HL-60/S4 treated with retinoic acid at 250 ng/mL for 4 days and 3 days (cell line): ENCODE results near the gene IDUA.
"Not testable (repeated sequence)": the region's sequence is repeated elsewhere in the genome, so short reads cannot be mapped to it uniquely, and the experiment has no call there.

ENCODE experiments used
- in situ Hi-C: fragments of 300-500 bp; cut with MboI; formaldehyde crosslinking; loops from 2 replicates; pipeline ENCODE4 v1.7.0; 2022; ENCODE audit warnings: low sequenced_read_pairs

The IDUA gene

GRCh38 chr4:999240-999863, 12.5 kb downstream of the IDUA start:
- in situ Hi-C loops, result not testable (repeated sequence)

- in situ Hi-C loops, result no loop called here
Measured at GRCh38 chr4:999882-1000425, 13.1 kb downstream of the IDUA start.

DNA sequence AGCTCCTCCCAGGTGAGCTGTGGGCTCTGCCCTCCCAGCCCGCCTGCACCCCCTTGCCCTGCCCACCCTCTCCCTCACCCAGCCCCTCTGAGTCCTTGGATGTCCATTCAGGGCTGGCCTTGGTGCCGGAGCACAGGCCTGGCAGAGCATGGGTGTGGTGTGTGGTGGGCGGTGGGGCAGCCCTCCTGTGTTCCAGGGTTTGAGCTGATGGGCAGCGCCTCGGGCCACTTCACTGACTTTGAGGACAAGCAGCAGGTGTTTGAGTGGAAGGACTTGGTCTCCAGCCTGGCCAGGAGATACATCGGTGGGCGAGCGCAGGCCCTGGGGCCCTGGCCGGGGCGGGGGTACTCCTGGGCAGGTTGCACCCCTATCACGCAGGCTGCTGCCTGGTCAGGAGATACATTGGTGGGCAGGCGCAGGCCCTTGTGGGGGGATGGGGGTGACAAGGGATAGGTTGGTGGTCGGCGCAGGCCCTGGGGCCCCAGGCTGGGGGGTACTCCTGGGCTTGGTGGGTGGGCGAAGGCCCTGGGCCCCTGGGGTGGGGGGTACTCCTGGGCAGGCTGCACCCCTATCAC, 13.9 kb downstream of the IDUA start:
- in situ Hi-C loops, result no loop called here

DNA sequence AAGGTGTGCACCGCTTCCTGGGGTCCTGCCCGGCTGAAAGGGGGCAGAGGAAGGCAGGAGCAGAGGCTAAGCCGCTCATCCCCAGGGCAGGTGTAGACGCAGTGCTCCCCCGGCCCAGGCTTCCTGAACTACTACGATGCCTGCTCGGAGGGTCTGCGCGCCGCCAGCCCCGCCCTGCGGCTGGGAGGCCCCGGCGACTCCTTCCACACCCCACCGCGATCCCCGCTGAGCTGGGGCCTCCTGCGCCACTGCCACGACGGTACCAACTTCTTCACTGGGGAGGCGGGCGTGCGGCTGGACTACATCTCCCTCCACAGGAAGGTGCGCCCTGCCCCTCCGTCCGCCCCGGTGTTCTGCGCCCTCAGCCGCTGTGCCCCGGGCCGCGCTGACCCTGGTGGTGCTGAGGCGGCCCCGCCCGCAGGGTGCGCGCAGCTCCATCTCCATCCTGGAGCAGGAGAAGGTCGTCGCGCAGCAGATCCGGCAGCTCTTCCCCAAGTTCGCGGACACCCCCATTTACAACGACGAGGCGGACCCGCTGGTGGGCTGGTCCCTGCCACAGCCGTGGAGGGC, 14.8 kb downstream of the IDUA start:
- in situ Hi-C loops, result no loop called here

DNA sequence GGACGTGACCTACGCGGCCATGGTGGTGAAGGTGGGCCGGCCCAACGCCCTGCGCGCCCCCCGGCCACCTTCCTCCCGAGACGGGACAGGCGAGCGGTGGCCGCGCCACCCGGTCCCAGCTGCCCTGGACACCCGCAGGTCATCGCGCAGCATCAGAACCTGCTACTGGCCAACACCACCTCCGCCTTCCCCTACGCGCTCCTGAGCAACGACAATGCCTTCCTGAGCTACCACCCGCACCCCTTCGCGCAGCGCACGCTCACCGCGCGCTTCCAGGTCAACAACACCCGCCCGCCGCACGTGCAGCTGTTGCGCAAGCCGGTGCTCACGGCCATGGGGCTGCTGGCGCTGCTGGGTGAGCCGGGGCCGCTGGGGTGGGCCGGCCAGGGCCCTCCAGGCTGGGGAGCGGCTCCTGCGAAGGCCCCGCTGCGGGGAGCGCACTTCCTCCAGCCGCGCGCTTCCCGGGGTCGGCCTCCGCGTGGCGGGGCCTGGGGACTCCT, 15.3 kb downstream of the IDUA start:
- in situ Hi-C loops, result no loop called here

DNA sequence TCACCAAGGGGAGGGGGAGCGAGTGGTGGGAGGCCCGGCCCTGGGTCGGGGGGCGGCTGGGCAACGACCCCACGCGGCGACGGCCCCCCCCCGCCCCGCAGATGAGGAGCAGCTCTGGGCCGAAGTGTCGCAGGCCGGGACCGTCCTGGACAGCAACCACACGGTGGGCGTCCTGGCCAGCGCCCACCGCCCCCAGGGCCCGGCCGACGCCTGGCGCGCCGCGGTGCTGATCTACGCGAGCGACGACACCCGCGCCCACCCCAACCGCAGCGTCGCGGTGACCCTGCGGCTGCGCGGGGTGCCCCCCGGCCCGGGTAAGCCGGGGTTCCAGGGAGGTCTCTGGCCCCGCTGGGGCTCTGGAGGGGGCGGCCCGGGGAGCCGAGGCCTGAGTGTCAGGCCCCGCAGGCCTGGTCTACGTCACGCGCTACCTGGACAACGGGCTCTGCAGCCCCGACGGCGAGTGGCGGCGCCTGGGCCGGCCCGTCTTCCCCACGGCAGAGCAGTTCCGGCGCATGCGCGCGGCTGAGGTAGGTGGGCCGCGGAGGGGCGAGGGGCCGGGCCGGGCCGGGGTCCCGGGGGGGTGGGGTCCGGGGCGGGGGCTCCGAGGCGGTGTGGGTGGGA, 15.9 kb downstream of the IDUA start:
- in situ Hi-C loops, result no loop called here

GRCh38 chr4:1003271-1004070, 16.6 kb downstream of the IDUA start:
- in situ Hi-C loops, result no loop called here

- in situ Hi-C loops, result no loop called here
Measured at GRCh38 chr4:1004071-1004418, 17.2 kb downstream of the IDUA start.

DNA sequence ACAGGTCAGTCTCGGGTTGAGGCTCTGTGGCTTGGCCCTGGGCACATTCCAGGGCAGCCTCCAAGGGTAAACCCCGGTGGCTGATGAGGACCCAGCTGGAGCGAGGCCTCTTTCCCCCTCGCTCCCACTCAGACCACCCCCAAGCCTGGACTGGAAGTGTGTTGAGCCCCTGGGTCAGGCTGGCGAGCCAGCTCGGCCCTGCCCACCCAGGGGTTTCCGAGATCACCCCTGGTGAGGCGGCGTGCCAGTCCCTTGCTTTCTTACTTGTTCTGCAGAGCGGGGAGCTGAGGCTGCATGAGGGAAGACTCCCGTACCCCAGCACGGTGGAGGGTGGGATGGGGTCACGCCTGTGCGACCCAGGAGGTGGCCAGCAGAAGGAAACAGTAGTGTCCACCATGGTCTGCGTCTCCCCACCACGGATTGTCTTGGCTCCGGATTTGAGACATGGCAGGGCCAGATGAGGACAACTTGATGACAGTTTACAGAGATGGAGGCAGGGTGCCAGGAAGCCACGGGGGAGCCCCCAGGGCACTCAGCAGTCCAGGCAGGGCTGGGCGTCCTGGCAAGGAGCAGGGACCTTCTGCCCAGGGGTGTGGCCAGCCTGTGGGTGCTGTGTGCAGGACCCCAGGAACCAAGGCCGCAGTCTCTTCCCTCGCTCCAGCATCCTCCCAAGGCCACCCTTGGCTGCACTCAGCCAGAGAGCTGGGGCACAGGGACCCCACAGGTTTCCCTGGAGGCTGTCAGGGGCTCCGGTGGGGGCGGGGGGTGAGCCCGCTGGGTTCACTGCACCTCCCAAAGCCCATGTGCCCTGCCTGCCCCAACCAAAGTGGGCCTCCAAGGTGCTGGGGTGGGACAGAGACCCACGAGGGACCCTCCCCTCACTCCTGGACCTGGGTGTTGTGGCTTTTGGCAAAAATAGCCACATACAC, 18.0 kb downstream of the IDUA start:
- in situ Hi-C loops, result no loop called here

- in situ Hi-C loops, result no loop called here
Measured at GRCh38 chr4:1006856-1007255, 20.0 kb downstream of the IDUA start.

- in situ Hi-C loops, result no loop called here
Measured at GRCh38 chr4:1008840-1009541, 22.1 kb downstream of the IDUA start.

- in situ Hi-C loops, result no loop called here
Measured at GRCh38 chr4:1009542-1010394, 22.9 kb downstream of the IDUA start.

DNA sequence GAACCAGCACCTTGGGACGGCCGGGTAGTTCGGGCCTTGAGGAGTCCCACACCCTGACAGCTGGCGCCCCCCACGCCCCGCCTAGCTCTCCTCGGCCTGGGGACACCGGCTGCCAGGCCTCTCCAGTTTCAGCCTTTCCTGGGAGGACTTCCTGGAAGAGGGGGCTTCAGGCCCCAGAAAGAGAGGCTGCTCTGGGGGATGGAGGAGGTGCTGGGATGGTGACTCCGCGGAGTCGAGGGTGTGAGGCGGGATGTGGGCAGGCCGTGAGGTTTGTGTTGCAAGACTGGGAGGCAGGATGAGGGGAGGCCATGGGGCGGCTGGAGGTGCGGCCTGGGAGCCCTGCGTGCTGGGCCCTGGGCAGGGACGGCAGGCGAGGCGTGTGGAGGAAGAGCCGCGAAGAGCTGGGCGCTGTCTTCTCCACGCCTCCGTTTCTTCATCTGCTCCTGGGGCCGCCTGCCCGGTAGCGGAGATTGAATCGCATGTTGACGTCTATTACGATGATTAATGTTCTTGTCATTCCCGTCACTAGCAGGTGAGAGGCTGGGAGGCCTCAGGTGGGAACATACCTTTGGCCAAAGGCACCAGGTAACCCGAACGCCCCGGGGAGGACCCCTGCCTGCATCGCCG, 23.7 kb downstream of the IDUA start:
- in situ Hi-C loops, result no loop called here

GRCh38 chr4:1011022-1011665, 24.3 kb downstream of the IDUA start, which contains the start of gene FGFRL1:
FGFRL1 (plus strand) TSS chr4:1011626; CDS start chr4:1012486, 860 bp downstream.
- in situ Hi-C loops, result no loop called here

DNA sequence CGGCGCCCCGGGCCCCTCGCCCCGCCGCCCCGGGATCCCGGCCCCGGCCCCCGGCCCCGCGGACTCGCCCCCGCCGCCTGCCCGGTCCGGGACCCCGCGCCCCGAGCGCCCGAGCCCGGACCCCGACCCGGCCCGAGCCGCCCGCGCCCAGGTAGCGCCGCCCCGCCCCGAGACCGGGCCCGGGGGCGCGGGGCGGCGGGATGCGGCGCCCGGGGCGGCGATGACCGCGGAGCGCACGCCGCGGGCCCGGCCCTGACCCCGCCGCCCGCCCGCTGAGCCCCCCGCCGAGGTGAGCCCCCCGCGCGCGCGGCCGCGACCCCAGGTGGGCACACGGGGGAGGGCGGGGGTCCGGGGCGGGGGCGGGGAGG, 24.8 kb downstream of the IDUA start:
- in situ Hi-C loops, result no loop called here

DNA sequence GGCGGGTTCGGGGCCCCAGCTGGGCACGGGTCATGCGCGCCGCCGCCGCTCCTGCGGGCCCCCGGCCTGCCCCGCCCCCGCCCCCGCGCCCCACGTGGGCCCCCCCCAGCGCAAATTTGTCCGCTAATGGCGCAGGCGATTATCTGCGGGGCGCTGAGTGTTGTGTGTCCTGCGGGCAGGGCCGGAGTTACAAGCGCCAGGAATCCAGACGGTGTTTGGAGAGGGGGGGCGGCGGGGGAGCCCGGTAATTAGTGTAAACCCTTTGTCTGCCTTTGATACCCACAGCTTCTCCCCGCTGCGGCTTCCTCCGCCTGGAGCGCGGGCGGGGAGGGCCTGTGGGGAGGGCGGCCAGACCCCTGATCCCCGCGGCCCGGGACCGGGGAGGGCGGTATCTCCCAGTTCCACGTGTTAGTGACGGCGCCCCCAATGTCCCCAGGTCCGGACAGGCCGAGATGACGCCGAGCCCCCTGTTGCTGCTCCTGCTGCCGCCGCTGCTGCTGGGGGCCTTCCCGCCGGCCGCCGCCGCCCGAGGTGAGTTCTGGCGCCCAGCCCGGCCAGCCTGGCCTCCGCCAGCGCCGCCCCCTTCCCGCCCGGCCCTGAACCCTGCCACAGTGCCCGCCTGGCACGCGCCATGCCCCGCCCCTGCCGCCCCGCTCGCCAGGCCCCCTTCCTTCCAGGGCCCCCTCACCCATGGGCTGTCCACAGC, 25.3 kb downstream of the IDUA start:
- in situ Hi-C loops, result no loop called here
